Skeletal muscle cell (primary cell): Measurements from ENCODE around the gene PRSS57.

Source experiments
- DNase-seq: peaks from one replicate; pipeline ENCODE4 v3.0.0-alpha.2; 2010; ENCODE audit warnings: low read depth
- H3K4me3 ChIP-seq: 2 replicates; pipeline ENCODE4 v1.5.1; 2011; ENCODE audit warnings: low read depth, mild to moderate bottlenecking, control low read depth, low read length, moderate library complexity

PRSS57 gene

DNA sequence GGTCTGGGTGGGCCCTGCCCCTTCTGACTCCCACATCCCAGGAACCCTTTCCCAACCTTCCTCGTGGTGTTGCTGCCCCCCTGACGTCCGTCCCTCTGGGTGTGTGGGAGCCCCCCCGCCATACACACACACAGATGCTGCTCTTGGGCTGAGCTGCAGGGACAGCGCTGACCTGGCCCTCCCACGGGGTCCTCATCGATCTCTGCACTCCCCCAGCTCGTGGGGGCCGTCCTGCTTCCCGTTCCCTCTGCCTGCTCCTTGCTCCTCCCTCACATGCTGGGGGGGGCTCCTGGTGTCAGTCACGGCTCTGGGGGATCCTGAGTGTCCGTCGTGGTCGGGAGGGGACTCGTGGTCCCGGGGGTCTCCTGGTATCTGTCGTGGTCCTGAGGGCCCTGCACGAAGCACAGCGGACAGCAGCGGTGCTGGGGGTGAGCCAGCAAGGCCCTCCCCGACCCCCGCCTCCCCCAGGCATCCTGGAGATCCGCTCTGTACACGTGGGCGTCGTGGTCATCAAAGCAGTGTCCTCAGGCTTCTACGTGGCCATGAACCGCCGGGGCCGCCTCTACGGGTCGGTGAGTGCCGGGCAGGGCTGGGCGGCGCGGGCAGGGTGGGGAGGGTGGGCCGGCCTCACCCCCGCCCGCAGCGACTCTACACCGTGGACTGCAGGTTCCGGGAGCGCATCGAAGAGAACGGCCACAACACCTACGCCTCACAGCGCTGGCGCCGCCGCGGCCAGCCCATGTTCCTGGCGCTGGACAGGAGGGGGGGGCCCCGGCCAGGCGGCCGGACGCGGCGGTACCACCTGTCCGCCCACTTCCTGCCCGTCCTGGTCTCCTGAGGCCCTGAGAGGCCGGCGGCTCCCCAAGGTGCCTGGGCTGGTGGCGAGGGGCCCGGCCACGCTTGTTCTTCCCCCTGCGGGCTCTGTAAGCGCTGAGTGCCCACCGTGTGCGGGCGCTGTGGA, 52.2 kb downstream of the PRSS57 start:
- H3K4me3 ChIP-seq: no peak overlapping the region
- no peak for DNase-seq

DNA sequence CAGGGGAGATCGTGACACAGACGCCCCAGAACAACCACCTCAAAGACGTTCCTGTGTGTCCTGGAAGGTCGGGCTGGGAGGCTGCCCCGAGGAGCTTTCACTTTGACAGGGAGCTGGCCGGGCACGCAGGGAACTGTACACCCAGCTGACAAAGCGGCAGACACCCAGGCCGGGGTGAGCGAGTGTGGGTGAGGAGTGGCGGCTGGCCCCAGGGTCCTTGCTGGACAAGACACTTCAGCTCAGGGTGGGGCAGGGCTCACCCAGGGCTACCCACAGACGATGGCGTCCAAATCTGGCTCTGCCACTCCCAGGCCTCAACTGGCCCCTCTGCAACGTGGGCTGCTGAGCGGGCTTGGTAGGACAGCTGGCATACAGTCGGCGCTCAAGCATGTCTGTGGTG, 53.5 kb downstream of the PRSS57 start:
- DNase-seq: no peak
- H3K4me3 ChIP-seq: no peak overlapping the region

DNA sequence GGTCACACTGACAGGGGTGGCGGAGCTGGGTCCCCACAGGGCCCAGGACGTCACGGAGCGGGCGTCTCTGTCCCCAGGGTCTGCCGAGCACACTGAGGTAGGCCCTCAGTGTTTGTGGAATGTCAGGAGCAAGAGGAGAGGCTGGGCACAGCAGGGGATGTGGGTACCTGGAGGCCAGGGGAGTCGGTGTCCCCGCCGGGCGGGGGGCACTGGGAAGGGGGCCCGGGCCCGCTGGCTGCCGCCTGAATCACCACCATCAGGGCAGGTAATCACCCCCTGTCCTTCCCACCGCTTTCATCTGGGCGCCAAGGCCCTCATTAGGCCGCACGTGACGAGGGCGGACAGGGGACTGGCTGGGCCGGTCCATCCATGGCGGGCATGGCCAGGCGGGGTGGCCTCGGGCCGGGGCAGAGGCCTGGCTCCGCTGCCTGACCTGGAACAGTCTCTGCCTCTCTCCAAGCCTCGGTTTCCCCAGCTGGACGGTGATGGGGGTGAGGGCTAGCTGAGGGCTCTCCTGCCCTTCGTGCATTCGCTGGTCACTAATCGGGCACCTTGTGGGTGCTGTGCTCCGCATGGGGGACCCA, 54.6 kb downstream of the PRSS57 start:
- H3K4me3 ChIP-seq: no peak overlapping the region
- no peak for DNase-seq

DNA sequence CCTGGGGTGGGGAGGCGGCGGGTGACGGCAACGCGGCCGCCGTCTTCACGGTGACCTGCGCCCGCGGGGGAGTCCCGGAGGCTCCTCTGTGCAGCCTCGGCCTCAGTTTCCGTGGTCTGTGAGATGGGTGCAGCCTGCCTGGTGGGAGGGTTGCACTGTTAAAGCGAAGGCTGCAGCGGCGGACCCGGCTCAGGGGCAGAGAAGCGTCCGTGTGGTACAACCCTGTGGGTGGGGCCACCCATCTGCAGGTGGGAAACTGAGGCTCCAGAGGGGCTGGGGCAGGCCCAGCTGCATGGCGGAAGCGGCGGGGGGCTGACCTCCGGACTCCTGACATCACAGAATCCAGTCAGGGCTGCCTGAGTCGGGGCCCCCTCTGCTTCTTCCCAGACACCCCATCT, 55.1 kb downstream of the PRSS57 start:
- DNase-seq: no peak
- peak overlapping the region; percentile 33 for H3K4me3 ChIP-seq

DNA sequence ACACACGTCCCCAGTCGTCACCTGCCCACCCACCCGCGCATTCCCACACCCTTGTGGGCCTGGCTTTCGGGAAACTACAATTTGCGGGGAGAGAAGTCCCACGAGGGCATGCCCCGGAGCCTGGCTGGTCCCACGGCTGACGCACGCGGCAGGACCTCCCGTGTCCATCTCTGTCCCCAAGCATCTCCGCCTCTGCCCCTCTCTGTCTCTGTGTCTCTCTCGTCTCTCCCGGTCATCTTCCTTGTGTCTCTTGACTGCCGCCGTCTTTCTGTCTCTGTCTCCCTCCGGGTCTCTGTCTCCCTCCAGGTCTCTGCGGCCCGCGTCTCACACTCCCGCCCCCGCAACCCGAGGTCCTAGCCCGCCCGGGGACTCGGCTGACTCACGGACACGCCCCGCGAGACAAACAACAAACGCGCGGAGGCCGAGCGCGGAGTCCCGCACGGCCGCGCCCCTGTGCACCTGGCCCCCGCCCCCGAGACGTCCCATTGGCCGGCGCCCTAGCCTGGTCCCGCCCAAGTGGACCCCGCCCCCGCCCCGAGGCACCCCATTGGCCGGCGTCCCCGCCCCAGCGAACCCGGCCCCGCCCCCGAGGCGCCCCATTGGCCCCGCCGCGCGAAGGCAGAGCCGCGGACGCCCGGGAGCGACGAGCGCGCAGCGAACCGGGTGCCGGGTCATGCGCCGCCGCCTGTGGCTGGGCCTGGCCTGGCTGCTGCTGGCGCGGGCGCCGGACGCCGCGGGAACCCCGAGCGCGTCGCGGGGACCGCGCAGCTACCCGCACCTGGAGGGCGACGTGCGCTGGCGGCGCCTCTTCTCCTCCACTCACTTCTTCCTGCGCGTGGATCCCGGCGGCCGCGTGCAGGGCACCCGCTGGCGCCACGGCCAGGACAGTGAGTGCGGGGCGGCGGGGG, 55.7 kb downstream of the PRSS57 start, which contains the start of gene FGF22:
TSS of gene FGF22 (plus strand) at position 627 of the 908 bp plus-strand sequence. CDS start at position 674, 47 bp downstream.
- peak within 1 kb of the TSS; percentile 48 for H3K4me3 ChIP-seq
- peak; percentile 55 for DNase-seq

DNA sequence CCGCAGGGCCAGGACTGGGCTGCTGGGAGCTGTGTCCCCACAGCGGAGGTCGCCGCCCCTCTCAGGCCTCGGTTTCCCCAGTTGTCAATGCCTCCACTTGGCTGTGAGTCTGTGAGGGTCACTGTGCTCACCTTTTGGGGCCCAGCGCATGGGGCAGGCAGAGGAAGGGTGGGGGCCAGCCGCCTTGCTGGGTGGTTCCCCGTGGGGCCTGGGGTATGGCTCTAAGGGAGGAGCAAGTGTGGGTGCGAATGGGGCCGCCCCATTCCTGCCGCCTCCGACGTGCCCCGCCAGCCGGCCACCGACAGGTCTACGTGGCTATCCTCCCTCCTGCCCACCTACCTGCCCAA, 56.4 kb downstream of the PRSS57 start:
- peak overlapping the region; percentile 48 for H3K4me3 ChIP-seq
- no peak for DNase-seq
